ENCODE results near the gene ABCA12.

Gene ABCA12

GRCh38 chr2:215161301-215161829 lies 22.9 kb upstream of the ABCA12 start:
- DNase-seq (ENCODE audit: low read depth), result no peak
- no peak for TF ChIP-seq CTCF (IDR thresholded peaks at IDR 0.05; ENCODE audit: low read depth, low read length, missing control alignments)
- H3K4me3 ChIP-seq (ENCODE audit: low read depth, low read length), result no peak overlapping the region

GRCh38 chr2:215160081-215160480 lies 21.7 kb upstream of the ABCA12 start:
- H3K4me3 ChIP-seq (ENCODE audit: low read depth, low read length), result no peak overlapping the region
- TF ChIP-seq CTCF (IDR thresholded peaks at IDR 0.05; ENCODE audit: low read depth, low read length, missing control alignments), result no peak
- DNase-seq (ENCODE audit: low read depth), result no peak

- no peak for TF ChIP-seq CTCF (IDR thresholded peaks at IDR 0.05; ENCODE audit: low read depth, low read length, missing control alignments)
- DNase-seq (ENCODE audit: low read depth), result no peak
- no peak overlapping the region for H3K4me3 ChIP-seq (ENCODE audit: low read depth, low read length)
Measured at GRCh38 chr2:215156453-215156852, 18.0 kb upstream of the ABCA12 start.

- no peak for DNase-seq (ENCODE audit: low read depth)
- TF ChIP-seq CTCF (IDR thresholded peaks at IDR 0.05; ENCODE audit: low read depth, low read length, missing control alignments), result no peak
Measured at GRCh38 chr2:215149894-215150293, 11.5 kb upstream of the ABCA12 start.

GRCh38 chr2:215149486-215149885 lies 11.1 kb upstream of the ABCA12 start:
- no peak for DNase-seq (ENCODE audit: low read depth)
- no peak for TF ChIP-seq CTCF (IDR thresholded peaks at IDR 0.05; ENCODE audit: low read depth, low read length, missing control alignments)
- H3K4me3 ChIP-seq (ENCODE audit: low read depth, low read length), result no peak overlapping the region

More at GRCh38 chr2:215149894-215150293, 11.5 kb upstream of the ABCA12 start:
- H3K4me3 ChIP-seq (ENCODE audit: low read depth, low read length), result no peak overlapping the region

- no peak overlapping the region for H3K4me3 ChIP-seq (ENCODE audit: low read depth, low read length)
- no peak for DNase-seq (ENCODE audit: low read depth)
- no peak for TF ChIP-seq CTCF (IDR thresholded peaks at IDR 0.05; ENCODE audit: low read depth, low read length, missing control alignments)
Measured at GRCh38 chr2:215149060-215149459, 10.6 kb upstream of the ABCA12 start.

GRCh38 chr2:215145611-215146010 lies 7.2 kb upstream of the ABCA12 start:
- no peak for DNase-seq (ENCODE audit: low read depth)
- H3K4me3 ChIP-seq (ENCODE audit: low read depth, low read length), result no peak overlapping the region
- TF ChIP-seq CTCF (IDR thresholded peaks at IDR 0.05; ENCODE audit: low read depth, low read length, missing control alignments), result no peak
